ENCODE measurements around the gene EVC2.

The EVC2 gene

DNA sequence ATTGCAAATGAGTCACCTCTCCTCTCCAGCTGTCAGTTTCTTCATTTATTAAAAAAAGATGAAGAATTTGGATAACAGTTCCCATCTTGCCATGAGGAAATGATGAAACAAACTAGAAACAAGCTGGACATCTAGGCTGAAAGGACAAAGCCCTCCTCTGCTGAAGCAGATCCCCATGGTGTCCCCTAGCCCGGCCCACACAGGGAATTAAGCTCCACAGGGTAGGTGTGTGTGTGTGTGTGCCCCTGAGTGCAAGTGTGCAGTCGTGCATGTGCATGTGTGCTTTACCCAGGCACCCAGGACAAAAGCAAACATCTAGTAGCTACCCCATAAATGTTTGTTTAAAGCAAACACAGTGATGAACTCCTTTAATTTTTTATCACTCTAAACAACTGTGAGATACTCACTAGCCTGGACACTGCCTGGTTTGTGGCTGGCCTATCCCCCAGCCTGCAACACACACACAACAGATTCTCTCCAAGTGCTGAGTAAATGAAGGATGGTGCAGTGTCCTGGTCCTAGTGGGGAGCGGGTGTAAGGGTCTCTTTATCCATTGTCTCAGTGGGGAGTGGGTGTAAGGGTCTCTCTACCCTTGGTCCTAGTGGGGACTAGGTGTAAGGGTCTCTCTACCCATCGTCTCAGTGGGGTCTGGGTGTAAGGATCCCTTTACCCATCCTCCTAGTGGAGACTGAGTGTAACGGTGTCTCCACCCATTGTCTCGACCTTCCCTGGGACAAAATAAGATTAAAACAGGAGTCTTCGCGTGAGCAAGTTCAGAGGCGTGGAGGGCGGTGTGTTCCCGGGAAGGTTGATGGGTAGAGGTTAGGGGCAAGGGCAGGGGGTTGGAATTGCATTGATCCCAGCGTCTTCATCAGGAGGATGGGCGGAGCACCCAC, 2.0 kb upstream of the EVC2 start:
- no peak for DNase-seq

DNA sequence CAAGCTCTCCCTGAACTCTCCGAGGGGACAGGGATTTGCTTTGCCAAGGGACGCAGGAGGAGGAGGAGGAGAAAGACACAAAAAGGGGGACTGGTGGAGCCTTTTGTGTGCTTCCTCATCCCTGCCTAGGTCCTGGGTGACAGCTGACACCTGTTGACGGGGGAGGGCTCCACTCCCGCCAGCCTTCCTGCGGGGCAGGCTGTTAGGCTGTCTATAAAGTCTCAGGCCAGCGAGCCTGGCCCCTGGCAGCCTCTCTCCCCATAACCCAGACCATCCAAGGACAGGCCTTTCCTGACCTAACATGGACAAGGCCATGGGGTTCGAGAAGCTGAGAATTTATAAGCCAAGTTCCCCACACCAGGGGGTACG, 832 bp upstream of the EVC2 start:
- no peak for DNase-seq

GRCh38 chr4:5707778-5708448, 446 bp downstream of the EVC2 start:
- no peak for DNase-seq

DNA sequence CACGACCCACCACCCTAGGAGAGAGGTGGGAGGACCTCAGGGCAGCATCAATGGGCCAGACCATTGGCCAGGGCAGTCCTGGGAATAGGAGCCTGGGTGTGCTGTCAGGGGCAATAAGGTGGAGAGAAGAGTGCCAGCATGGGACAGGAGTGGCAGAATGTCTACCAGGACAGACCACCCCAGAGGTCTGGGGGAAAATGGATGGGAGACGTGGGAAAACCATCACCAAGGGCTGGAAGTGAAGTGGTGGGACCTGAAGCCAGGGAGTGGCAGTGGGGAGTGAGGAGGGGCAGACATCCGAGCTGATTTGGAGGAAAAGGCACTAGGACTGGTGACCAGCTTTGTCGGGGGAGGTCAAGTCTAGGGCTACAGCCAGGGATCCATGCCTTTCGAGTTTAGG, 993 bp downstream of the EVC2 start:
- no peak for DNase-seq

GRCh38 chr4:5706486-5707290, 1.7 kb downstream of the EVC2 start:
- DNase-seq = no peak

DNA sequence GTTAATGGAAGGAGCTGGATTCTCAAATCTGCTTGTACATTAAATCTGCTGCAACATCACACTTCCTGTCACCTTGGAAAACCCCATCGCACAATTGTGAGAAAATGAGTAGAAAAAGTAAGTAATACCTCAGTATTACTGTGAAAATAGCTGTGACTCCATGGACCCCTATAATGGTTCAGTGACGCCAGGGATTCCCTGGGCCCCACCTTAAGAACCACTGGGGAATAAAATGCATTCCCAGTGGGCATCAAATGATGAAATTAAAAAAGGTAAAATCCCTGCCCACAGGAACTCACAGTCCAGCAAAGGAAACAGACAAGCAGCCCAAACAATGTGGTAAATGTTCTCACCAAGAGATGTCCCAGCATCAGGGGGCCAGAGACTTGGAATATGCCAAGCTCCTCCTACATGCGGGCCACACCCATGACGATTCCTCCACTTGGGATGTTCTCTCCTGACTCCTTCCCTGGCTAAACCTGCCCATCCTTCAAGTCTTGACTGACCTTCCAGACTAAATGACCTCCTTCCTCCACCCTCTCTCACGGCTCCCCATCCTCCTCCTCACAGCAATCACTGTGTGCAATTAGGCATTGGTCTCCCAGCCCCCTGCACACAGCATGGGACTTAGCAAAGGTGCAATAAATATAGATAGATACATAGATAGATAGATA, 2.6 kb downstream of the EVC2 start:
- DNase-seq = no peak

DNA sequence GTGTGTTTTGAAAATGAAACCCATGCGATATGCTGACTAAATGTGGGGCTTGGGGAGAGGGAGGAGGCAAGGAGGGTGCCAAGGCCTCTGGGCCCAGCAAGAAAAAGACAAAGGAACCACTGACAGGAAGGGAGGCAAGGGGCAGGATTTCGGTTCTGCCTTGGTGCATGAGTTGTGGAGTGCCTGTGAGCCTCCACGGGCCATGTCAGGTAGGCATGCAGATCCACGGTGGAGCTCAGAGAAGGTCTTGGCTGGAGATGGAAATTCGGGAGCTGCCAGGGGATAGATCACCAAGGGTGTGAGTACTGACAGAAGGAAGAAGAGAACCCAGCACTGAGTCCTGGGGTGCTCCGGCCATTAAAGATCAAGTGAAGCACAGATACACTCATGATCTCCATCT, 4.1 kb downstream of the EVC2 start:
- no peak for DNase-seq

DNA sequence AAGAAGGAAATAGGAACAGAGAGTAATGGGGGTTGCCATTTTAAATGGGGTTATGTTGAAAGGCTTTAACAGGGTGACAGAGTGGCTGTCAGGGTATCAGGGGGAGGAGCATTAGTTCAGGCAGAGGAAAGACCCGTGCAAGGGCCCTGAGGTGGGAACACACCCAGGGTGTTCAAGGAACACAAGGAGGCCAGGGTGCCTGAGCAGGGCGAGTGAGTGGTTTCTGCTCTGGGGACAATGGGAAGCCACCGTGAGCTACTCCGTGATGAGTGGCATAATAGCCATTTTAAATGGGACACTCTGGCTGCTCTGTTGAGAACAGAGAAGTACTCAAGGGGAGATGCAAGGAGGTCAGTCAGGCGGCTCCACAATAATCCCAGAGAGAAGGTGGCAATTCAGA, 4.5 kb downstream of the EVC2 start:
- DNase-seq = no peak

GRCh38 chr4:5701971-5702370, 6.4 kb downstream of the EVC2 start:
- DNase-seq = no peak

- no peak for DNase-seq
Measured at GRCh38 chr4:5700459-5700858, 7.9 kb downstream of the EVC2 start.

DNA sequence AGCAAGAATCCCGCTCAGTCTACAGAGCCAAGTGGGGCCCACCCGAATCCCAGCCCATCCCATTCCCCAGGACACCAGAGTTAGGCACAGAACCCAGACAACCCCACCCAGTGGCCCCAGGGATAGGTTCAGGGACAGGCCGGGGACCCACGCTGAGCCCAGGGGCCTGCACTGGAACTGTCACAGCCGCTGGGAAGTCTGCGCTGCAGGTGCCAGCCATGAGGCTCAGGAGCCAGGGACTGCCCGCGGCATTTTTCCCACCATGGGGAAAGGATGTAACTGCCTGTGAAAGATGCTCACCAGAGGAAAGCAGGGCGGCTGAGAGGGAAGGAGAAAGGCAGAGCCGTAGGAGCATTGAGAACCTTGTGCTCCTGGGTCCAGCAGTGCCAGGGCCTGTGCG, 12.0 kb downstream of the EVC2 start:
- no peak for DNase-seq

DNA sequence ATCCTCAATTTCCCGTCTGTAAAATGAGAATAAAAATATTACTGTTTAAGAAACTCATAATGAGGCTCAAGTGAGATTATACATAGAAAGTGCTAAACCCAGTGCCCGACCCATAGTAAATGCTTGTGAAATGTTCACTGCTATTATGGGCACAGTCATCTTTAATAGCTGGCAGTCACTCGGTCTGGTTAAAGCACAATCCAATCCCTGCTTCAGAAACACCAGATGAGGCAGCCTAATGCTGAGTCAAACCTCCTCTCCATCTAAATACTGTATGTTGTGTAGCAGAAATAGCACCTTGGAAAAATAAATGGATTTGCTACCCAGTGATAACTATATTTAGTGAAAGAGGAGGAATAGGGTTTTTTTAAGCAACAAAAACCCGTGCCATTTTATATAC, 14.5 kb downstream of the EVC2 start:
- no peak for DNase-seq

DNA sequence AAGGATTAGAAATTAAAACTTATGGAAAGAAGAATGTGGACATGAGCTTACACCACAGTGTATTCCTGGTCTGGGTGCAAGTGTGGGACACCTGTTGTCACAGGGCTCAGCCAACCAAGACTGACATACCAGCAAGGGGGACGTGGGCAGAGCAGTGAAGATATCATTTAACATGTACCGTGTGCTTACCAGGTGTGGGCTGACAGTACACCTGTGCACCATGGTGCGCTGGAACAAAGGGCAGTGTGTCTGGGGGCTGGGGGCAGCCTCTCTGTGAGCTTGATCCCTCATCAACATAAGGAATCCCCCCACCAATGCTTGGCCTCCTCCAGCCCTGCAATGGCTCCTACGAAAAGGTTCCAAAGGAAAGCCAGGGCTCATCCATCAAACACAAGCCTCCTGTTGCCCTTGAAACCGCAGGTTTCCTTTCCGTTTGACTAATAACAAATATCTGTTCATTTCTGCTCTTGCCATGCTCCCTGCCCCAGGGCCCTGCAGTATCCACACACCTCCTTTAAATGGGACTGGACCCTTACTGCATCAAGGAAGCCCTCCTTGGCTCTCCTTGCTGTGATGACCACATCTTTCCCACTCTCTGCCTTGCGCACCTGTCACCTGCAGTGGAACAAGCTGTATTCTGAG, 16.7 kb downstream of the EVC2 start:
- DNase-seq = no peak

DNA sequence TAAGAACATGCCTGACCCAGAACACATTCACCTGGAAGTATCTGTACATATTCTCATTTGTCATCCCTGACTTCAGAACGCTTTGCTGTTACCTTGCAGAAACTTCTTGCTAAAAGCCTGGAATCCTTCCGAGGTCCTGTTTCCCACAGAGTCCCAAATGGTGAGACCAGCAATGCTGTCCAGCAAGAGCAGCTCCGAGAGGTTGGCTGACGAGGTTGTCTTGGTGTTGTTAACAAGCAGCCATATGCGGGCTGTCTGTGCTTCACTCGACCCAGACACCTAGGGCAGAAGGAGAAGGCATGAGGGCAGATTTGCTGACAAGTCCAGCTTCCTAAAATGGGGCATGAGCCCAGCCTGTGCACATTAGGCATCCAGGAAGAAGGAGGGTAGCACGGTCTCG, 19.3 kb downstream of the EVC2 start:
- no peak for DNase-seq

DNA sequence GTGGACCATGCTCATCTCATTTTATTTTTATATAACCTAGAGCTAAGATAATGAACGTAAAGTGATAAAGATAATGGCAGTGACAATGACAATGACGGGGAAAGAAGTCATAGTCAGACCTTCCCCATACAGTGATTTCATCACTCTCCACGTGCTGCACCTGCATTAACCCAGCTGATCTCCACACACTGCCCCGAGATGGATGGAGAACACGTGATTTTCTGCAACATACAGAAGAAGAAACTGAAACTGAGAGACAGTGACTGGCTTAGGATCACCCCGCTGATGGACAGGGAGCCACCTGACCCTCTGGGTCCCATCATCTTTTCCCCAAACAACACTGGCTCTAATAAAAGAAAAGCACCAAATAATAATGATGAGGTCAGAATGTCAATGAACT, 22.0 kb downstream of the EVC2 start:
- DNase-seq = no peak

DNA sequence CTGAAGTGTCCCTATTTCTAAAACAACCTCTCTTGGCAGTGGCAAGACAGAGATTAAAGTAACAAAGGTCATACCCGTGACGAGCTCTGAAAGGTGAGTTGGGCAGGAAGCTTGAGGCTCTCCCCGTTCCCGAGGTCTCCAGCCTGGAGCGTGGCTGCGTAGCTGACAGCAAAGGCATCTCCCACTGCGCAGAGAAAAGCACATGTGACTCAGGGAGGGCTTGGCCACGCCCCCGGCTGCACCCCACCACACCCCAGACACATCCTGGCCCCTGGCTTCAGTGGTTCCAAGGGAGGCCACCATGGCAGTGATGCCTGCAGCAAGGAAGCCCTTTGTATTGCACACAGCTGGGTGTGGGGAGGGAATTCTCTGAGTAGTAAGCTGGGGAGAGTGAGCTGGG, 23.1 kb downstream of the EVC2 start:
- no peak for DNase-seq

DNA sequence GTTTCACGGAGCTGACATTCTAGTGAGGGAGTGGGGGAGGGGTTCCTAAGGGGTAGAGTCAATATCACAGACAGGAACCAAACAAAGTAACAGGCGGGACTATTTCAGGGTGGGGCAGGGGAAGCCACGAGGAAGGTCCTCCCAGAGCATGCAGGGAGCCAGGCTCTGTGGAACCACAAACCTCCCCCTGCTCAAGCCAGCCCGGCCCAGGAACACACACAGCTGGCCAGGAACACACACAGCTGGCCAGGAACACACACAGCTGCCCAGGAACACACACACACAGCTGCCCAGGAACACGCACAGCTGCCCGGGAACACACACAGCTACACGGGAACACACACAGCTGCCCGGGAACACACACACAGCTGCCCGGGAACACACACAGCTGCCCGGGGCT, 24.8 kb downstream of the EVC2 start:
- no peak for DNase-seq

DNA sequence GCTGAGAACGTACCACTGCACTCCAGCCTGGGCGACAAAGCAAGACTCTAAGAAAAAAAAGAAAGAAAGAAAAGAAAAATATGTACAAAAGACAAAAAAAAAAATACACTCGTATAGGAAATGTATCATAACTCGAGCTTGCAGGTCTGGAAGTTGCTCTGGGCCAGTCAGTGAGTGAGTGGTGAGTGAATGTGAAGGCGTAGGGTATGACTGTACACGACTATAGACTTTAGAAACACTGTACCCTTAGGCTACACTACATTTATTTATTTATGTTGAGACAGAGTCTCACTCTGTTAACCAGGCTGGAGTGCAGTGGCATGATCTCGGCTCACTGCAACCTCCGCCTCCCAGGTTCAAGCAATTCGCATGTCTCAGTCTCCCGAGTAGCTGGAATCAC, 29.4 kb downstream of the EVC2 start:
- no peak for DNase-seq

DNA sequence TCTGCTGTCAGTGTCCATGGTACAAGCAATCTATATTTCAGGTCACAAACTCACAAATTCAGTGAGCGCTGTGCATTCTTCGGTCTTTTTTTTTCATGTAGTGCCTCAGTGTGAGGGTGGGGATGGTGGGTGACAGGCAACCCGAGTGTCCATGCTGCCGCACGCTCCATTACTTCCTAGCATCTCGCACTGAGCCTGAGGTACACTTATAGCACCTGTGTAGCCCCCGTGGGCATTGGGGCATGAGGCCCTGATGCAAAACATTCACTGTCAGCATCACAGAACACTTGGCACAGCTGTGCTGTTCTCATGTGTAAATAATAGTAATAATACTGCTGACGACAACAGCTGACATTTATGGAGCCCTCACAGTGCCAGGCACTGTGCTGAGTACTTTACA, 31.6 kb downstream of the EVC2 start:
- no peak for DNase-seq

DNA sequence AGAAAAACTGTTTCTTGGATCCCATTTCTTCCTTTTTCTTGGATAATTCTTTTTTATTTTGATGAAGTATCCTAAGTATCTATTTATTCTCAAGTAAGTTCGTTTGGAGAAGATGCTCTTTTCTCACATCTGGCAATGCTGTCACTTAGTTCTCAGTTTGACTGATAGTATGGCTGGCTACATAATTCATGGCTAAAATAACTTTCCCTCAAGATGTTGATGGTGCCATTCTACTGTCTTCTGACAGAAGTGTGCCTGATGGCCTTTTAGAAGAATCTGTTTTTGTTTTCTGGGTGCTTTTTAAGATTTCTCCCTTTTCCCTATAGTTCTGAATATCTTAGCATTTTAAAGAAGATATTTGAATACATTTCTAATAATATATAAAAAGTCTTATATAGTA, 41.6 kb downstream of the EVC2 start:
- DNase-seq = no peak

GRCh38 chr4:5664778-5665177, 43.6 kb downstream of the EVC2 start:
- no peak for DNase-seq

- DNase-seq = no peak
Measured at GRCh38 chr4:5662555-5662954, 45.8 kb downstream of the EVC2 start.

DNA sequence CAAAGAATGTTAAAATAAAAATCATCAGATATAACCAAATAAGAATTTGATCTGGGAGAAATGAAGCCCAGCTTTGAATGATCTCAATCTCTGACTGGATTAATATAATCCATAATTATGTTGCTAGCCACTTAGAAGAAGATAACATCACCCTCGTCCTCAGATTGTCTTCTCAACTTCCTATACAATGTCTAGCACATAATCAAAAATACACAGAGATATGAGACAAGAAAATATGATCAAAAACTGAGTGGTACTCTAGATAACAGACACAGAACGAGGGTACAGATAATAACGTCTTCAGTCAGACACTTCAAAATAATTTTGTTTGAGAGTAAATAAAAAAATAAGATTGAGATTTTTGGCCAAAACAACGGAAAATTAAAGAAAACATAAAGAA, 47.1 kb downstream of the EVC2 start:
- DNase-seq = no peak

Measured in CD4-positive, alpha-beta T cell treated with Interleukin-4 for 4 hours (primary cell).